BLaER1 (cell line): Measurements from ENCODE around the gene UBE2G1.

Experiments used
- H3K27ac ChIP-seq: shearing (Covaris generic); formaldehyde crosslinking; 2 replicates; pipeline ENCODE4 v1.8.1; 2022
- H3K27me3 ChIP-seq: shearing (Covaris generic); formaldehyde crosslinking; 2 replicates; pipeline ENCODE4 v1.8.1; 2022
- H3K36me3 ChIP-seq: shearing (Covaris generic); formaldehyde crosslinking; 2 replicates; pipeline ENCODE4 v1.8.1; 2022
- H3K4me1 ChIP-seq: shearing (Covaris generic); formaldehyde crosslinking; 2 replicates; pipeline ENCODE4 v1.8.1; 2022
- H3K4me2 ChIP-seq: shearing (Covaris generic); formaldehyde crosslinking; 2 replicates; pipeline ENCODE4 v1.8.1; 2022
- H3K4me3 ChIP-seq: shearing (Covaris generic); formaldehyde crosslinking; 2 replicates; pipeline ENCODE4 v1.8.1; 2022
- H3K9ac ChIP-seq: shearing (Covaris generic); formaldehyde crosslinking; 2 replicates; pipeline ENCODE4 v1.8.1; 2022
- H3K9me3 ChIP-seq: shearing (Covaris generic); formaldehyde crosslinking; 2 replicates; pipeline ENCODE4 v1.8.1; 2022
- H4K20me1 ChIP-seq: shearing (Covaris generic); formaldehyde crosslinking; 2 replicates; pipeline ENCODE4 v1.8.1; 2022
- Cebpa-rat ChIP-seq: shearing (Covaris generic); IDR thresholded peaks from 2 replicates; pipeline ENCODE4 v1.8.1; 2022

The UBE2G1 gene

DNA sequence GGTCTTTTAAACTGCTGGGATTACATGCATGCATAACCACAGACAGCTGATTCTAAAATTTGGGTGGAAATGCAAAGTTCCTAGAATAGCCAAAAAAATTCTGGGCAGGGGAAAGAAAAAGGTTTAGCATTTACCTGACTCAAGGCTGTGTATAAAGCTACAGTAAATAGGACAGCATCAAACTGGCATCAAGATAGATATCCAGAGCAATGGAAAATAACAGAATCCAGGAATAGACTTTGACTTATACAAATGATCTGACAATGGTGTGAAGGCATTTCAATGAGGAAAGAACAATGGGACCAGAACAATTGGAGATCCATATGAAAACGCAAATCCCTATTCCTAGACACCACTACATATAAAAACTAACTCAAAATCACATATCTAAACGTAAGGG is 115.6 kb downstream of the UBE2G1 start:
- Histone ChIP-seq H3K9me3 (no peaks in the 10 kb centered on the region), H4K20me1 (peaks cover 95% of the 10 kb centered on the region), H3K4me1 (0 out of 2 replicates have a peak, but pooled peaks cover 8% of the 10 kb centered on the region), H3K4me2 (no peak overlapping the region), H3K27ac (no peak overlapping the region), H3K9ac (no peak overlapping the region), H3K27me3 (no peaks in the 10 kb centered on the region), H3K4me3 (no peak overlapping the region), H3K36me3 (peaks cover 47% of the 10 kb centered on the region)
- TF ChIP-seq Cebpa-rat: no peak

DNA sequence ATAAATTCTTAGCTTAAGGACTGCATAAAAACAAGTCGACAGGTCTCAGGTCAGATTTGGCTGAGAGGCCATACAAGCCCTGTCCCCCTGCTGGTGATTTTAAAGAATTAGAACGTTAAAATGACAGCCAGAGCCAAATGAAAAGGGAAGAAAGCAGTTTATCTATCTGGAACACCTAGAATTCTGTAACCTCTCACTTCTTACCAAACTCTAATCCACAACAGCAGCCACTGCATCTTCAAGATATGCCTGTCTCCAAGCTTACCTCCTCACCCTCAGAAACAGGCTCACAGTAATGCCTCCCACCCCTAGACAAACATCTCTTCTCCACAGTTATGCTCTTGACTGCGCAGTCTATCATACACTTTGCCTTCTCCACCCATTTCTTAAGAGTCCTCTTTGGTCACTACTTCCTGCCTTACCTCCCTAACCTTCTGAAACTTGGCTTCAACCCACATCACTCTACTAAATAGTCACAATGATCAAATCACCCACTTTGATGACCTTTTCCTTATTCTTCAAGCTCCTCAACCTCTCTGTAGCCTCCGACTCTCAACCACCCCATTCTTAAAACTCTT is 116.9 kb downstream of the UBE2G1 start:
- Histone ChIP-seq H3K27ac (no peak overlapping the region), H3K9ac (no peak overlapping the region), H3K4me3 (no peak overlapping the region), H3K27me3 (no peaks in the 10 kb centered on the region), H4K20me1 (peaks cover 100% of the 10 kb centered on the region), H3K4me2 (no peak overlapping the region), H3K36me3 (peaks cover 45% of the 10 kb centered on the region), H3K9me3 (no peaks in the 10 kb centered on the region), H3K4me1 (0 out of 2 replicates have a peak, but pooled peaks cover 8% of the 10 kb centered on the region)
- no peak for TF ChIP-seq Cebpa-rat

DNA sequence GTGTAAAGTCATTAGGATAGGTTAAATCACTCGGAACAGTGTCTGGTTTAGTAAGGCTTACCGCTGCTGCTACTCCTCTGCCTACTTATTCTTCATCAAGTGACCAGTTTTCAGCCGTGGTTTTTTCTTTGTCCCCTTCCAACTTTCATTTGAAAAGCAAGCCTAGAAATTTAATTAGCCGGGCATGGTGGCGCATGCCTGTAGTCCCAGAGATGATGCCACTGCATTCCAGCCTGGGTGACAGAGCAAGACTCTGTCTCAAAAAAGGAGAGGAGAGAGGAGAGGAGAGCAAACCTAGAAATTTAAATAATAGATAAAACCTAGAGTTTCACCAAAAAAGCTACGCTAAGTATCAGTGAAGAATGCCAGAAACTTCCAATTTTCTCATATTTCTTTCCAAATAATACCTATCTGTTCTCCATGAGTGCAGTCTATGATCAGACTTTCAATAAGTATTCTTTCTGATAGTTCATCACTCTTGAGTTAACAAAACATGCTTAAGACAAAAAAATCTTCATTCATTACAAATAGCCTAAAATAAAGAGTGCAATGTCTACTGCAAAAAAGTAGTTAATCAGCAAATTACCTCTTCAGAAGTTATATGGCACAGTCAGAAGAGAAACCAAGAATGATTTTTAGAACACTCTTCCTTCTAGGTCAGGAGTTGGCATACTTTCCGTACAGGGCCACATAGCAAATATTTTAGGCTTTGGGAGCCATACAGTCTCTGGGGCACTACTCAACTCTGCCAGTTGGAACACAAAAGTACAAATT is 117.8 kb downstream of the UBE2G1 start:
- no peaks in the 10 kb centered on the region for H3K9me3 ChIP-seq
- H3K4me2 ChIP-seq: no peak overlapping the region
- no peak for TF ChIP-seq Cebpa-rat
- no peaks in the 10 kb centered on the region for H3K27me3 ChIP-seq
- H3K4me3 ChIP-seq: no peak overlapping the region
- 0 out of 2 replicates have a peak, but pooled peaks cover 8% of the 10 kb centered on the region for H3K4me1 ChIP-seq
- H3K36me3 ChIP-seq: peaks cover 41% of the 10 kb centered on the region
- H3K27ac ChIP-seq: no peak overlapping the region
- H4K20me1 ChIP-seq: peaks cover 100% of the 10 kb centered on the region
- no peak overlapping the region for H3K9ac ChIP-seq

DNA sequence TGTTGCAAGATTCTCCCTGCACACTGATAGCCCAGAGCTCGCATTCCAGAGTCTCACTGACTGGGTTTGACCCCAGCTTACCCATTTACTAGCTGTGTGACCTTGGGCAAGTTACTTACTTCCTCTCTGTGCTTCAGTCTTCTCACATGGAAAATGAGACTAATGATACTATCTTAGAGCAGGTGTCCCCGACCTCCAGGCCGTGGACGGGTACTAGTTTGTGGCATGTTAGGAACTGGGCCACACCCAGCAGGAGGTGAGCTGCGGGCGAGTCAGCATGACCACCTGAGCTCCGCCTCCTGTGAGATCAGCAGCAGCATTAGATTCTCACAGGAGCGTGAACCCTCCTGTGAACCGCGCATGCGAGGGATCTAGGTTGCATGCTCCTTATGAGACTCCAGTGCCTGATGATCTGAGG is 118.5 kb downstream of the UBE2G1 start:
- H3K4me1 ChIP-seq: 0 out of 2 replicates have a peak, but pooled peaks cover 8% of the 10 kb centered on the region
- no peak overlapping the region for H3K4me2 ChIP-seq
- H3K4me3 ChIP-seq: no peak overlapping the region
- H3K27me3 ChIP-seq: no peaks in the 10 kb centered on the region
- TF ChIP-seq Cebpa-rat: no peak
- H3K27ac ChIP-seq: no peak overlapping the region
- H3K9me3 ChIP-seq: no peaks in the 10 kb centered on the region
- H3K9ac ChIP-seq: no peak overlapping the region
- peaks cover 42% of the 10 kb centered on the region for H3K36me3 ChIP-seq
- peaks cover 100% of the 10 kb centered on the region for H4K20me1 ChIP-seq

DNA sequence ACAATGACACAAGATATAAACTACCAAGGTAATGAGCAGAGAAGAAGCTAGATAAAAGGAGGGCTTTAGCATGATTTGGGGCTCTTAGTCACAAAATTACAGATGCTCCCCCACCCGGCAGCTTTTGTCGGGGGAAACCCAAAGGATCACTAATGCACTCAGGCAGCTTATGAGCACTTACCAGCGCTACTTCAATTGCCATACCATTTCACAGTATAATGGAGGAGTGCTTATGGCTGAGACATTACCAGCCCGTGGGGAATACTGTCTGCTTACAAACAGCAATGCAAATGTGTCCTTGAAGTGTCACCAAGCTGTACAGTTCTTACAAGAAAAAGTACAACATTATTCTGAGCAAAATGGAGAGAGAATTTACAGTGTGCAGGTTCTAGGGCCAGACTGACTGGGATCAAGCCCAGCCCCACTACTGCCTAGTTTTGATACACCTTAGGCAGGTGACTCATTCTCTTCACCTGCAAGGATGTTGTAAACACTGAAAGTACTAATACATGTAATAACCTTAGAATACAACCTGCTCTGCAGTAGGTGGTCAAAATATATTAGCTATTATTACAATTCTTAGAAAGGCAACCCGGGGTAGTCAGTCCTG is 119.0 kb downstream of the UBE2G1 start:
- H3K4me1 ChIP-seq: 0 out of 2 replicates have a peak, but pooled peaks cover 8% of the 10 kb centered on the region
- no peak overlapping the region for H3K27ac ChIP-seq
- peaks cover 100% of the 10 kb centered on the region for H4K20me1 ChIP-seq
- H3K36me3 ChIP-seq: peaks cover 45% of the 10 kb centered on the region
- no peak overlapping the region for H3K9ac ChIP-seq
- no peak overlapping the region for H3K4me3 ChIP-seq
- H3K27me3 ChIP-seq: no peaks in the 10 kb centered on the region
- TF ChIP-seq Cebpa-rat: no peak
- H3K4me2 ChIP-seq: no peak overlapping the region
- no peaks in the 10 kb centered on the region for H3K9me3 ChIP-seq

DNA sequence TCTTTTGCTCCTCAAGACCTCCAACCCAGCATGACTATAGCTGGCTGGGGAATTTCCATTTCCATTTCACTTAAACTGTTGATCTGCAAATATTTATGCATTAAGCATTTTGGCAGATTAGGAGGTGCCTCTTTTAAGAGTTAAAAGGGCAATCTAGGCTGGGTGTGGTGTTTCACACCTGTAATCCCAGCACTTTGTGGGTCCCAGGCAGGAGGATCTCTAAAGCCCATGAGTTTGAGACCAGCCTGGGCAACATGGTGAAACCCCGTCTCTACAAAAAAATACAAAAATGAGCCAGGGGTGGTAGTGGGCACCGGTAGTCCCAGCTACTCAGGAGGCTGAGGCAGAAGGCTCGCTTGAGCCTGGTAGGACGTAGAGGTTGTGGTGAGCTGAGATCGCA is 119.8 kb downstream of the UBE2G1 start:
- H3K4me3 ChIP-seq: no peak overlapping the region
- peaks cover 53% of the 10 kb centered on the region for H3K36me3 ChIP-seq
- H3K4me2 ChIP-seq: no peak overlapping the region
- peaks cover 100% of the 10 kb centered on the region for H4K20me1 ChIP-seq
- no peaks in the 10 kb centered on the region for H3K27me3 ChIP-seq
- 0 out of 2 replicates have a peak, but pooled peaks cover 8% of the 10 kb centered on the region for H3K4me1 ChIP-seq
- TF ChIP-seq Cebpa-rat: no peak
- H3K27ac ChIP-seq: no peak overlapping the region
- H3K9ac ChIP-seq: no peak overlapping the region
- no peaks in the 10 kb centered on the region for H3K9me3 ChIP-seq

GRCh38 chr17:4241535-4241934 is 124.9 kb downstream of the UBE2G1 start:
- H4K20me1 ChIP-seq: peaks cover 65% of the 10 kb centered on the region
- H3K9me3 ChIP-seq: no peaks in the 10 kb centered on the region
- no peaks in the 10 kb centered on the region for H3K27me3 ChIP-seq
- no peaks in the 10 kb centered on the region for H3K4me1 ChIP-seq
- H3K36me3 ChIP-seq: peaks cover 78% of the 10 kb centered on the region
- H3K9ac ChIP-seq: no peak overlapping the region
- H3K4me2 ChIP-seq: no peak overlapping the region
- no peak overlapping the region for H3K4me3 ChIP-seq
- no peak for TF ChIP-seq Cebpa-rat
- no peak overlapping the region for H3K27ac ChIP-seq

- H3K4me2 ChIP-seq: no peak overlapping the region
- no peaks in the 10 kb centered on the region for H3K27me3 ChIP-seq
- no peak overlapping the region for H3K9ac ChIP-seq
- H3K27ac ChIP-seq: no peak overlapping the region
- TF ChIP-seq Cebpa-rat: no peak
- peaks cover 16% of the 10 kb centered on the region for H4K20me1 ChIP-seq
- no peaks in the 10 kb centered on the region for H3K4me1 ChIP-seq
- no peak overlapping the region for H3K4me3 ChIP-seq
- H3K9me3 ChIP-seq: no peaks in the 10 kb centered on the region
- H3K36me3 ChIP-seq: peaks cover 94% of the 10 kb centered on the region
Measured at GRCh38 chr17:4236456-4236855, 130.0 kb downstream of the UBE2G1 start.

DNA sequence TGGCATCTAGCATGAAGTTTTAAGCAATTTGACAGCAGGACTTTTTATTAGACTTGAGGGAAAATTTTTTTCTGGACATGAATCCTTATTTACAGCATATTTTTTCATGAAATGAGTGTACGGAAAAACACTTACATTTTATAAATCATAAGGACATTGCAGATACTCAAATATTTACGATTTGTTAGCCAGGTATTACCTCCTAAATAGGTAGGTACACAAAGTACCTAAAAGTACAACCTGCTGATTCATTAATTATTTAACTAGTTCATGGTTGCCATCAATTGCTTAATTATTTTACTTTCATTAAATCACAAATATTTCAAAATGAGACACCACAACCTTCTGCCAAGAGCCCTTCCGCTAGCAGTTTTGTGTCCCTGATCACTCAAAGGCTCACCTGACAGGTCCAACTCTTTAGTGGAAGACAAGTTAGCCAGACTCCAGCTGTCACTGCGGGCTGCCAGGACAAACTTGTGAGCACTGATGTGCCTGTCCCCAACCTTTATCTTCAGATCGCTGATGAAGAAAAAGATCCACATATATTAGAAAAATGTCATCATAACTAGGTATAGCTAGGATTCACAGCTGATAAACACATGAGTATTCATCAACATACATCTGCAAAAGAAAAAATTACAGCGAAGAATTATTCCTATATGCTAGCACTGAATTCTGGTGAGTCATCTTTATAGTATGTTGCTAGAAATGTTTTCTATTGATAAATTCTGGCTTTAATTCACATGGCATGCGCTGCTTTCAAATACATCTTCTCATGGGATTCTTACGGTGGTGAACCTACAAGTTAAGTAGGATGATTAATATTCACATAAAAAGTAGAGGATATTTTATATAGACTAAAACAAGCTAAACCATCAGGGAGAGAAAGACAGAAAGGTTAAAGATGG is 130.8 kb downstream of the UBE2G1 start:
- H3K27ac ChIP-seq: no peak overlapping the region
- no peak overlapping the region for H3K4me3 ChIP-seq
- no peaks in the 10 kb centered on the region for H3K27me3 ChIP-seq
- no peak overlapping the region for H3K9ac ChIP-seq
- no peak for TF ChIP-seq Cebpa-rat
- H3K9me3 ChIP-seq: no peaks in the 10 kb centered on the region
- peaks cover 16% of the 10 kb centered on the region for H4K20me1 ChIP-seq
- H3K36me3 ChIP-seq: peaks cover 94% of the 10 kb centered on the region
- H3K4me2 ChIP-seq: no peak overlapping the region
- no peaks in the 10 kb centered on the region for H3K4me1 ChIP-seq
